Brain pericyte (primary cell): Measurements from ENCODE around the gene ARHGAP10.

ENCODE experiments used
- DNase-seq: peaks from one replicate; pipeline ENCODE4 v3.0.0-alpha.2; 2012; ENCODE audit warnings: low read depth, low spot score

Gene ARHGAP10

GRCh38 chr4:148090503-148091476 lies 358.9 kb downstream of the ARHGAP10 start:
- DNase-seq, result no peak

- DNase-seq, result no peak
Measured at GRCh38 chr4:148091896-148092295, 360.0 kb downstream of the ARHGAP10 start.

- DNase-seq, result no peak
Measured at GRCh38 chr4:148092316-148093014, 360.6 kb downstream of the ARHGAP10 start.

- DNase-seq, result no peak
Measured at GRCh38 chr4:148093065-148093464, 361.2 kb downstream of the ARHGAP10 start.

GRCh38 chr4:148094149-148094548 lies 362.3 kb downstream of the ARHGAP10 start:
- DNase-seq, result no peak

GRCh38 chr4:148095346-148095923 lies 363.5 kb downstream of the ARHGAP10 start:
- no peak for DNase-seq

- no peak for DNase-seq
Measured at GRCh38 chr4:148097801-148098200, 365.9 kb downstream of the ARHGAP10 start.

GRCh38 chr4:148101235-148101634 lies 369.3 kb downstream of the ARHGAP10 start:
- DNase-seq, result no peak

GRCh38 chr4:148101790-148102189 lies 369.9 kb downstream of the ARHGAP10 start:
- no peak for DNase-seq

- DNase-seq, result no peak
Measured at GRCh38 chr4:148103597-148104355, 371.9 kb downstream of the ARHGAP10 start.

- no peak for DNase-seq
Measured at GRCh38 chr4:148108766-148109165, 376.9 kb downstream of the ARHGAP10 start.

GRCh38 chr4:148109216-148109615 lies 377.3 kb downstream of the ARHGAP10 start:
- no peak for DNase-seq

GRCh38 chr4:148110169-148110568 lies 378.3 kb downstream of the ARHGAP10 start:
- DNase-seq, result no peak

- no peak for DNase-seq
Measured at GRCh38 chr4:148112231-148112982, 380.5 kb downstream of the ARHGAP10 start.

- no peak for DNase-seq
Measured at GRCh38 chr4:148114436-148114835, 382.5 kb downstream of the ARHGAP10 start.

- peak; percentile 30 for DNase-seq
Measured at GRCh38 chr4:148116264-148116663, 384.4 kb downstream of the ARHGAP10 start.

GRCh38 chr4:148116969-148117368 lies 385.1 kb downstream of the ARHGAP10 start:
- no peak for DNase-seq

GRCh38 chr4:148118179-148118578 lies 386.3 kb downstream of the ARHGAP10 start:
- DNase-seq, result no peak

- no peak for DNase-seq
Measured at GRCh38 chr4:148118633-148119032, 386.7 kb downstream of the ARHGAP10 start.

GRCh38 chr4:148120216-148120615 lies 388.3 kb downstream of the ARHGAP10 start:
- no peak for DNase-seq
